GM23248 (cell line): ENCODE data around the gene TIMM22. TPM values are rescaled to one million over a fixed set of nuclear protein-coding genes. Genes with fewer than 3 reads are reported as not detected.
"Not testable (repeated sequence)": the region's sequence is repeated elsewhere in the genome, so short reads cannot be mapped to it uniquely, and the experiment has no call there.

Source experiments
- DNase-seq: peaks from one replicate; pipeline ENCODE4 v3.0.0-alpha.2; 2015
- H2AFZ ChIP-seq: fragments of 200-600 bp; sonication (generic); 2 replicates; pipeline ENCODE4 v1.6.1; 2016; ENCODE audit warnings: antibody characterized with exemption
- H3F3A ChIP-seq: fragments of 200-600 bp; sonication (generic); 2 replicates; pipeline ENCODE4 v1.6.1; 2016; ENCODE audit warnings: mild to moderate bottlenecking, antibody characterized with exemption, mixed run types; ENCODE audit not compliant: insufficient read depth
- H3K27ac ChIP-seq: fragments of 200-600 bp; sonication (generic); 2 replicates; pipeline ENCODE4 v1.5.1; 2016; ENCODE audit warnings: mild to moderate bottlenecking
- H3K27me3 ChIP-seq: fragments of 200-600 bp; sonication (generic); replicated peaks from 2 replicates; pipeline ENCODE4 v1.6.1; 2016; ENCODE audit warnings: mild to moderate bottlenecking; ENCODE audit not compliant: insufficient read depth
- H3K36me3 ChIP-seq: fragments of 200-600 bp; sonication (generic); 2 replicates; pipeline ENCODE4 v1.6.1; 2016; ENCODE audit warnings: low read depth, mild to moderate bottlenecking
- H3K4me1 ChIP-seq: fragments of 200-600 bp; sonication (generic); 2 replicates; pipeline ENCODE4 v1.6.1; 2016; ENCODE audit warnings: mild to moderate bottlenecking; ENCODE audit not compliant: insufficient read depth
- H3K4me2 ChIP-seq: fragments of 200-600 bp; sonication (generic); one replicate; pipeline ENCODE4 v1.6.1; 2016; ENCODE audit warnings: mild to moderate bottlenecking; ENCODE audit not compliant: unreplicated experiment
- H3K4me3 ChIP-seq: fragments of 200-600 bp; sonication (generic); 2 replicates; pipeline ENCODE4 v1.5.1; 2016; ENCODE audit warnings: mild to moderate bottlenecking
- H3K79me2 ChIP-seq: fragments of 200-600 bp; sonication (generic); 2 replicates; pipeline ENCODE4 v1.6.1; 2016; ENCODE audit warnings: mild to moderate bottlenecking; ENCODE audit not compliant: insufficient read depth
- H3K9ac ChIP-seq: fragments of 200-600 bp; sonication (generic); 2 replicates; pipeline ENCODE4 v1.6.1; 2016; ENCODE audit warnings: mild to moderate bottlenecking
- H3K9me2 ChIP-seq: fragments of 200-600 bp; sonication (generic); 2 replicates; pipeline ENCODE4 v1.6.1; 2016; ENCODE audit warnings: mixed run types, mild to moderate bottlenecking, moderate library complexity; ENCODE audit not compliant: insufficient read depth
- H3K9me3 ChIP-seq: fragments of 200-600 bp; sonication (generic); one replicate; pipeline ENCODE4 v1.6.1; 2017; ENCODE audit warnings: low read depth
- H4K20me1 ChIP-seq: fragments of 200-600 bp; sonication (generic); 2 replicates; pipeline ENCODE4 v1.6.0; 2016; ENCODE audit not compliant: insufficient read depth
- EZH2 ChIP-seq: fragments of 200-600 bp; sonication (generic); IDR thresholded peaks from 2 replicates; pipeline ENCODE4 v1.6.1; 2018; ENCODE audit warnings: antibody characterized with exemption, mild to moderate bottlenecking; ENCODE audit not compliant: insufficient read depth, poor library complexity, severe bottlenecking
- EZH2phosphoT487 ChIP-seq: fragments of 200-600 bp; sonication (generic); IDR thresholded peaks from 2 replicates; pipeline ENCODE4 v1.6.1; 2018; ENCODE audit warnings: antibody characterized with exemption, moderate library complexity, mild to moderate bottlenecking, low read depth; ENCODE audit not compliant: insufficient read depth
- WGBS, 2 experiments: methylation state at CpG; one replicate each; pipeline ENCODE4 v1.1.6; 2015 to 2017; ENCODE audit warnings: low lambda C conversion rate in 2 of 2, low coverage in 1 of 2; ENCODE audit errors: missing lambda C conversion rate in 2 of 2; 5-methylcytosine and 5-hydroxymethylcytosine counted together
- in situ Hi-C: fragments of 300-500 bp; cut with MboI; formaldehyde crosslinking; loops from 2 replicates; pipeline ENCODE4 v1.15.0; 2020
- polyA plus RNA-seq: library from polyadenylated mRNA; unstranded; fragments of >200 nt; fragmentation: Nextera tagmentation; extraction: Ambion mirVana; gene quantifications from 2 replicates; pipeline ENCODE4 v1.2.1, GENCODE V29; 2016
- total RNA-seq: library from RNA; depleted of rRNA; stranded (reverse); fragments of >200 nt; shearing (Covaris generic); gene quantifications from 2 replicates; pipeline ENCODE4 v1.2.3, GENCODE V29; 2014

Gene TIMM22
- total and polyA plus RNA-seq, 2 experiments from 2014 or later, result 19.2 to 26.1 TPM

DNA sequence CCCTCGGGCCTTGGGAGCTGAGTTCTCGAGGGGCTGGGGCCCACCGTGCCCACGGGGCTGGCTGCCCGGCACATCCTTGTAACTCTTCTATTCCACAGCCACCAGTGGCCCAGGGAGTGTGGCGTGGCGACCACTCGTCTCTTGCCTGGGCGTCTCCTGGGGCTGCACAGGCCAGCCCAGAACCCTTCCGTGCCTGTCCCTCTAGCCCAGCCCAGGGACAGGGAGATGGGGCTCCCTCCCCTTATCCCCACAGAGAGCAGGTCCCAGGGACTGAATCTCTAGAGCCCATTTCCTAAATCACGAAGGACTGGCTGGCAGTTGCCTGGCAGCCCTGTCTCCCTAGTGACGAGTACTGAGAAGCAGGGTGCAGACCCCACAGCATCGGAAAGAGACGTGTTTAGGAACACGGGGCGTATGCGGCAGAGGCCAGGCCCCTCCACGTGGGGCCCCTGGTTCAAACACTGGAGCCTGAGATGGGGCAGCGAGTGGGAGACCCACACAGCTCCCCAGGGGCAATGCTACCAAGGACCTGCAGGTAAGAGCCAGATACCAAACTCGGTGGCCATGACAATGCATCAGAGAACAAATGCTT, 51.0 kb downstream of the TIMM22 start:
- in situ Hi-C loops, result no loop called here
- Histone ChIP-seq H3K4me2 (no peak overlapping the region), H2AFZ (no peak overlapping the region), H3K36me3 (no peaks in the 10 kb centered on the region), H3K27ac (no peak overlapping the region), H3K9me2 (no peaks in the 10 kb centered on the region), H3K9me3 (no peaks in the 10 kb centered on the region), H4K20me1 (no peaks in the 10 kb centered on the region), H3K27me3 (no peaks in the 10 kb centered on the region), H3K79me2 (no peaks in the 10 kb centered on the region), H3K4me1 (no peaks in the 10 kb centered on the region), H3K9ac (no peak overlapping the region), H3F3A (no peaks in the 10 kb centered on the region), H3K4me3 (no peak overlapping the region)
- no peak for TF ChIP-seq EZH2phosphoT487
- no peak for TF ChIP-seq EZH2
- WGBS, 2 experiments, result 85 to 90% methylated on average over 19 to 20 of the region's 20 CpGs
- DNase-seq, result no peak

DNA sequence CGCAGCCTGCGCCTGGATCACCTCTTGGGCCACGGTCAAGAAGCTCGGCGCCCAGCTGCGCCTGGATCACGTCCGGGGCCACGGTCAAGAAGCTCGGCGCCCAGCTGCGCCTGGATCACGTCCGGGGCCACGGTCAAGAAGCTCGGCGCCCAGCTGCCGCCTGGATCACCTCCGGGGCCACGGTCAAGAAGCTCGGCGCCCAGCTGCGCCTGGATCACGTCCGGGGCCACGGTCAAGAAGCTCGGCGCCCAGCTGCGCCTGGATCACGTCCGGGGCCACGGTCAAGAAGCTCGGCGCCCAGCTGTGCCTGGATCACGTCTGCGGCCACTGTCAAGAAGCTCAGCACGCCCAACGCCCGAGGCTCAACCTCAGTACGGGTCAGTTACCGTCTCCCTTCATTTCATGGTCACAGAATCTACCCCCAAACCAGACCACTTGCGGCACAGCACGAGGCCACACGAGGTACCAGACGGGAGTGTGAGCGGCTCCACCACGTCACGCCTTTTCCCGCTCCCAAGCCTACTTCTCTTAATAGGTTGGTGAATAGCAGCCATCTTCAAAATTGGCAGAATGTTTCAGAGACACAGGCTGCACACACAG, 51.7 kb downstream of the TIMM22 start:
- H3K9me2 ChIP-seq, H3K9me3 ChIP-seq, H3K9ac ChIP-seq, H3K4me3 ChIP-seq, H3K4me2 ChIP-seq, in situ Hi-C loops, H3K27ac ChIP-seq, H3K27me3 ChIP-seq, H3K79me2 ChIP-seq, H2AFZ ChIP-seq, H4K20me1 ChIP-seq, H3F3A ChIP-seq, DNase-seq, H3K4me1 ChIP-seq, H3K36me3 ChIP-seq: not testable (repeated sequence)
- 94 to 97% methylated on average over 25 to 49 of the region's 49 CpGs for WGBS, 2 experiments

GRCh38 chr17:1049446-1050225, 52.7 kb downstream of the TIMM22 start:
- DNase-seq, result no peak
- no peaks in the 10 kb centered on the region for H3K4me1 ChIP-seq
- no peak overlapping the region for H2AFZ ChIP-seq
- H3K9ac ChIP-seq, result no peak overlapping the region
- H3F3A ChIP-seq, result no peaks in the 10 kb centered on the region
- 93 to 95% methylated on average over 27 to 28 of the region's 28 CpGs for WGBS, 2 experiments
- H3K36me3 ChIP-seq, result no peaks in the 10 kb centered on the region; the same call in 1 of the 2 replicates
- no peak overlapping the region for H3K4me3 ChIP-seq
- H3K9me2 ChIP-seq, result no peaks in the 10 kb centered on the region
- TF ChIP-seq EZH2, result no peak
- no peak for TF ChIP-seq EZH2phosphoT487
- H3K4me2 ChIP-seq, result no peak overlapping the region
- no peaks in the 10 kb centered on the region for H3K9me3 ChIP-seq
- no peaks in the 10 kb centered on the region for H3K79me2 ChIP-seq
- H4K20me1 ChIP-seq, result no peaks in the 10 kb centered on the region
- no peak overlapping the region for H3K27ac ChIP-seq
- in situ Hi-C loops, result no loop called here
- H3K27me3 ChIP-seq, result no peaks in the 10 kb centered on the region

GRCh38 chr17:1050246-1050995, 53.5 kb downstream of the TIMM22 start:
- no peak overlapping the region for H3K9ac ChIP-seq
- no peak for DNase-seq
- H3K79me2 ChIP-seq, result no peaks in the 10 kb centered on the region
- H3K27me3 ChIP-seq, result no peaks in the 10 kb centered on the region
- no peaks in the 10 kb centered on the region for H3K4me1 ChIP-seq
- no peak overlapping the region for H2AFZ ChIP-seq
- no peaks in the 10 kb centered on the region for H4K20me1 ChIP-seq
- in situ Hi-C loops, result no loop called here
- 85 to 91% methylated on average over 13 to 22 of the region's 22 CpGs for WGBS, 2 experiments
- no peaks in the 10 kb centered on the region; the same call in 1 of the 2 replicates for H3K36me3 ChIP-seq
- H3K9me2 ChIP-seq, result no peaks in the 10 kb centered on the region
- H3F3A ChIP-seq, result no peaks in the 10 kb centered on the region
- H3K9me3 ChIP-seq, result no peaks in the 10 kb centered on the region
- H3K4me2 ChIP-seq, result no peak overlapping the region
- H3K4me3 ChIP-seq, result no peak overlapping the region
- TF ChIP-seq EZH2phosphoT487, result no peak
- TF ChIP-seq EZH2, result no peak
- H3K27ac ChIP-seq, result no peak overlapping the region
